Ascending aorta (tissue), 2 donors: ENCODE data around the gene EFR3B. TPM values are rescaled to one million over a fixed set of nuclear protein-coding genes. Genes with fewer than 3 reads are reported as not detected.

Experiments
- DNase-seq, 2 donors: peaks; one replicate each; pipeline ENCODE4 v3.0.0-alpha.2; 2019; ENCODE audit warnings: low spot score in 2 of 2
- H3K27ac ChIP-seq, 2 donors: fragments of 200-600 bp; sonication (generic); one replicate each; pipeline ENCODE4 v1.5.1; 2016 to 2017; ENCODE audit warnings: mild to moderate bottlenecking in 1 of 2
- H3K27me3 ChIP-seq: fragments of 200-600 bp; sonication (generic); one replicate; pipeline ENCODE4 v1.5.1; 2017
- H3K36me3 ChIP-seq, 2 donors: fragments of 200-600 bp; sonication (generic); one replicate each; pipeline ENCODE4 v1.5.1; 2016
- H3K4me1 ChIP-seq, 2 donors: fragments of 200-600 bp; sonication (generic); one replicate each; pipeline ENCODE4 v1.5.1; 2016 to 2017; ENCODE audit warnings: mild to moderate bottlenecking in 1 of 2
- H3K4me3 ChIP-seq, 2 donors: fragments of 200-600 bp; sonication (generic); one replicate each; pipeline ENCODE4 v1.5.1; 2016 to 2017; ENCODE audit warnings: mild to moderate bottlenecking in 1 of 2
- H3K9me3 ChIP-seq, 2 donors: fragments of 200-600 bp; sonication (generic); one replicate each; pipeline ENCODE4 v1.5.1; 2016
- CTCF ChIP-seq, 3 experiments: fragments of 200-600 bp in 2 of 3; fragments of 450-650 bp in 1 of 3; sonication (generic) in 2 of 3; IDR thresholded peaks; one replicate each; pipeline ENCODE4 v1.5.1; 2016 to 2019; ENCODE audit warnings: antibody characterized with exemption in 3 of 3, mild to moderate bottlenecking in 1 of 3, moderate library complexity in 1 of 3
- intact Hi-C: fragments of 100-400 bp; cut with DNase I; formaldehyde crosslinking; loops from one replicate; pipeline ENCODE4 v1.15.1; 2023
- total RNA-seq: library from RNA; depleted of rRNA; stranded (reverse); fragments of >200 nt; gene quantifications from one replicate; pipeline ENCODE4 v1.1.0, GENCODE V29; 2016

The EFR3B gene
- total RNA-seq, 1 donor from 2014 or later, result 0.32 TPM

GRCh38 chr2:25187729-25188350, 146.0 kb downstream of the EFR3B start:
- no peak for DNase-seq

GRCh38 chr2:25188405-25188804, 146.5 kb downstream of the EFR3B start:
- no peak for DNase-seq
- no peak overlapping the region for H3K27ac ChIP-seq
- intact Hi-C loops, result no loop called here
- H3K27me3 ChIP-seq, result no peaks in the 10 kb centered on the region
- H3K4me1 ChIP-seq, result no peaks in the 10 kb centered on the region
- H3K9me3 ChIP-seq, result no peaks in the 10 kb centered on the region
- no peaks in the 10 kb centered on the region for H3K36me3 ChIP-seq
- no peak for TF ChIP-seq CTCF (IDR thresholded peaks at IDR 0.05)
- H3K4me3 ChIP-seq, result no peak overlapping the region

More at GRCh38 chr2:25187729-25188350, 146.0 kb downstream of the EFR3B start:
- no peak overlapping the region for H3K4me3 ChIP-seq
- intact Hi-C loops, result no loop called here
- no peaks in the 10 kb centered on the region for H3K9me3 ChIP-seq
- no peak overlapping the region for H3K27ac ChIP-seq
- H3K27me3 ChIP-seq, result no peaks in the 10 kb centered on the region
- no peaks in the 10 kb centered on the region for H3K4me1 ChIP-seq
- H3K36me3 ChIP-seq, result no peaks in the 10 kb centered on the region
- TF ChIP-seq CTCF (IDR thresholded peaks at IDR 0.05), result no peak

- no peaks in the 10 kb centered on the region for H3K36me3 ChIP-seq
- no peaks in the 10 kb centered on the region for H3K27me3 ChIP-seq
- no peaks in the 10 kb centered on the region for H3K9me3 ChIP-seq
- intact Hi-C loops, result no loop called here
- no peak overlapping the region for H3K27ac ChIP-seq
- no peaks in the 10 kb centered on the region for H3K4me1 ChIP-seq
- DNase-seq, result no peak
- no peak for TF ChIP-seq CTCF (IDR thresholded peaks at IDR 0.05)
- no peak overlapping the region for H3K4me3 ChIP-seq
Observed at GRCh38 chr2:25190536-25190935, 148.7 kb downstream of the EFR3B start.

- H3K4me1 ChIP-seq, result no peaks in the 10 kb centered on the region
- no peaks in the 10 kb centered on the region for H3K9me3 ChIP-seq
- H3K27ac ChIP-seq, result no peak overlapping the region
- intact Hi-C loops, result no loop called here
- no peak for TF ChIP-seq CTCF (IDR thresholded peaks at IDR 0.05)
- no peak overlapping the region for H3K4me3 ChIP-seq
- no peak for DNase-seq
- no peaks in the 10 kb centered on the region for H3K36me3 ChIP-seq
- H3K27me3 ChIP-seq, result no peaks in the 10 kb centered on the region
Observed at GRCh38 chr2:25194576-25195122, 152.8 kb downstream of the EFR3B start.

- Histone ChIP-seq H3K4me1 (no peaks in the 10 kb centered on the region), H3K27ac (no peak overlapping the region), H3K27me3 (no peaks in the 10 kb centered on the region), H3K36me3 (no peaks in the 10 kb centered on the region), H3K9me3 (no peaks in the 10 kb centered on the region), H3K4me3 (no peak overlapping the region)
- intact Hi-C loops, result loop anchor here (2.0 kb wide), 1 partner anchor 223 kb away; no protein-coding TSS in a partner anchor
- no peak for DNase-seq
- TF ChIP-seq CTCF (IDR thresholded peaks at IDR 0.05), result no peak
Observed at GRCh38 chr2:25197336-25198208, 155.7 kb downstream of the EFR3B start.
